ENCODE data around the gene PNCK. TPM values are rescaled to one million over a fixed set of nuclear protein-coding genes. Genes with fewer than 3 reads are reported as not detected.

PNCK gene
- total RNA-seq, 1 donor from 2014 or later, result 1.1 TPM

DNA sequence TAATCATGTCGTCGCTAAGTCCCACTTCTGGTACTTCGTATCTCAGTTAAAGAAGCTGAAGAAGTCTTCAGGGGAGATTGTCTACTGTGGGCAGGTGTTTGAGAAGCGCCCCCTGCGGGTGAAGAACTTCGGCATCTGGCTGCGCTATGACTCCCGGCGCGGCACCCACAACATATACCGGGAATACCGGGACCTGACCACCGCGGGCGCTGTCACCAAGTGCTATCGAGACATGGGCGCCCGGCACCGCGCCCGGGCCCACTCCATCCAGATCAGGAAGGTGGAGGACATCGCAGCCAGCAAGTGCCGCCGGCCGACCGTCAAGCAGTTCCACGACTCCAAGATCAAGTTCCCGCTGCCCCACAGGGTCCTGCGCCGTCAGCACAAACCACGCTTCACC, 11.3 kb downstream of the PNCK start:
- Histone ChIP-seq H3K9ac (ENCODE audit: low read length) (no peak overlapping the region), H3K9me3 (ENCODE audit: insufficient read depth, low read depth, low read length) (no peaks in the 10 kb centered on the region), H3K79me2 (ENCODE audit: insufficient read depth, low read length) (no peaks in the 10 kb centered on the region), H4K20me1 (ENCODE audit: insufficient read depth, low read length) (no peaks in the 10 kb centered on the region), H3K27me3 (ENCODE audit: insufficient read depth, low read length) (peaks cover 10% of the 10 kb centered on the region), H3K4me3 (ENCODE audit: insufficient read depth, low read depth, low read length) (no peak overlapping the region), H3K4me2 (ENCODE audit: low read length) (peak overlapping the region; percentile 15), H3K4me1 (ENCODE audit: insufficient read depth, low read length) (no peaks in the 10 kb centered on the region), H2AFZ (ENCODE audit: low read depth, low read length) (no peak overlapping the region), H3K36me3 (ENCODE audit: insufficient read depth, low read length) (no peaks in the 10 kb centered on the region), H3K27ac (ENCODE audit: low read depth, low read length) (no peak overlapping the region)
- DNase-seq (ENCODE audit: low read depth) (no peak), FAIRE-seq (no peak)
- H3K27ac Mint-ChIP-seq (ENCODE audit: unreplicated experiment), result no peak overlapping the region
- TF ChIP-seq CTCF (IDR thresholded peaks at IDR 0.05; ENCODE audit: insufficient read depth, low read depth, low read length) (no peak), EZH2 (IDR thresholded peaks at IDR 0.05; ENCODE audit: insufficient read depth, low read length) (peak; percentile 38)
- H3K27me3 Mint-ChIP-seq (ENCODE audit: low read depth, unreplicated experiment), result peaks cover 35% of the 10 kb centered on the region
- peaks cover 3% of the 10 kb centered on the region for H3K9me3 Mint-ChIP-seq (ENCODE audit: unreplicated experiment)
- no peaks in the 10 kb centered on the region for H3K36me3 Mint-ChIP-seq (ENCODE audit: low read depth, unreplicated experiment)
- H3K4me1 Mint-ChIP-seq (ENCODE audit: low read depth, unreplicated experiment), result no peaks in the 10 kb centered on the region
- no peak overlapping the region for H3K4me3 Mint-ChIP-seq (ENCODE audit: unreplicated experiment)

GRCh38 chrX:153659268-153659667, 14.3 kb downstream of the PNCK start:
- Mint-ChIP-seq H3K9me3 (ENCODE audit: unreplicated experiment) (peaks cover 3% of the 10 kb centered on the region), H3K36me3 (ENCODE audit: low read depth, unreplicated experiment) (no peaks in the 10 kb centered on the region), H3K4me3 (ENCODE audit: unreplicated experiment) (no peak overlapping the region), H3K4me1 (ENCODE audit: low read depth, unreplicated experiment) (no peaks in the 10 kb centered on the region), H3K27me3 (ENCODE audit: low read depth, unreplicated experiment) (peaks cover 21% of the 10 kb centered on the region), H3K27ac (ENCODE audit: unreplicated experiment) (no peak overlapping the region)
- peaks cover 7% of the 10 kb centered on the region for H3K27me3 ChIP-seq (ENCODE audit: insufficient read depth, low read length)
- no peaks in the 10 kb centered on the region for H4K20me1 ChIP-seq (ENCODE audit: insufficient read depth, low read length)
- H3K27ac ChIP-seq (ENCODE audit: low read depth, low read length), result no peak overlapping the region
- no peaks in the 10 kb centered on the region for H3K4me1 ChIP-seq (ENCODE audit: insufficient read depth, low read length)
- H3K4me3 ChIP-seq (ENCODE audit: insufficient read depth, low read depth, low read length), result no peak overlapping the region
- H3K9ac ChIP-seq (ENCODE audit: low read length), result no peak overlapping the region
- no peak for TF ChIP-seq EZH2 (IDR thresholded peaks at IDR 0.05; ENCODE audit: insufficient read depth, low read length)
- TF ChIP-seq CTCF (IDR thresholded peaks at IDR 0.05; ENCODE audit: insufficient read depth, low read depth, low read length), result no peak
- no peak for DNase-seq (ENCODE audit: low read depth)
- H3K4me2 ChIP-seq (ENCODE audit: low read length), result no peak overlapping the region
- no peak for FAIRE-seq
- H3K36me3 ChIP-seq (ENCODE audit: insufficient read depth, low read length), result no peaks in the 10 kb centered on the region
- no peak overlapping the region for H2AFZ ChIP-seq (ENCODE audit: low read depth, low read length)
- no peaks in the 10 kb centered on the region for H3K79me2 ChIP-seq (ENCODE audit: insufficient read depth, low read length)
- H3K9me3 ChIP-seq (ENCODE audit: insufficient read depth, low read depth, low read length), result no peaks in the 10 kb centered on the region

DNA sequence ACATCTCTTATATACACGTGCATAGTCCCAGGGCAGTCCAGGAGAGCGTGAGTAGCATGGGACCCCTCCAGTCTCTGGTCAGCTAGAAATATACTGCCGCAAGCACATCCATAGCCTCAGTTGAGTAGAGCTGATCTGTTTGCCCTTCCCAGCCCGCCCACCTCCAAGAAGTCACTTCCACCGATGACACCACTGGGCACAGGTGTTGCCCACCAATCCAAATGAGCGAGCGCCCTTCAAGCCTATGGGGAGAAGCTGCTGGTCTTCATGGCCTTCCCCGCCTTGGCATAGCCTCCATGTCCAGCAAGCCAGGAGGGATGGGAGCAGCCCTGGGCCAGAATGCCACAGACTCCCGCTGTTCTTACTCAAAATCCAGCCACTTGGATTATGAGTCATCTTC, 16.5 kb downstream of the PNCK start:
- Mint-ChIP-seq H3K27me3 (ENCODE audit: low read depth, unreplicated experiment) (peaks cover 16% of the 10 kb centered on the region), H3K4me1 (ENCODE audit: low read depth, unreplicated experiment) (no peaks in the 10 kb centered on the region), H3K4me3 (ENCODE audit: unreplicated experiment) (no peak overlapping the region), H3K9me3 (ENCODE audit: unreplicated experiment) (peaks cover 3% of the 10 kb centered on the region), H3K36me3 (ENCODE audit: low read depth, unreplicated experiment) (no peaks in the 10 kb centered on the region), H3K27ac (ENCODE audit: unreplicated experiment) (no peak overlapping the region)
- H3K36me3 ChIP-seq (ENCODE audit: insufficient read depth, low read length), result no peaks in the 10 kb centered on the region
- peaks cover 6% of the 10 kb centered on the region for H3K27me3 ChIP-seq (ENCODE audit: insufficient read depth, low read length)
- H3K9me3 ChIP-seq (ENCODE audit: insufficient read depth, low read depth, low read length), result no peaks in the 10 kb centered on the region
- no peak overlapping the region for H3K27ac ChIP-seq (ENCODE audit: low read depth, low read length)
- no peaks in the 10 kb centered on the region for H3K4me1 ChIP-seq (ENCODE audit: insufficient read depth, low read length)
- TF ChIP-seq EZH2 (IDR thresholded peaks at IDR 0.05; ENCODE audit: insufficient read depth, low read length) (no peak), CTCF (IDR thresholded peaks at IDR 0.05; ENCODE audit: insufficient read depth, low read depth, low read length) (no peak)
- no peak overlapping the region for H3K4me2 ChIP-seq (ENCODE audit: low read length)
- DNase-seq (ENCODE audit: low read depth) (no peak), FAIRE-seq (no peak)
- H2AFZ ChIP-seq (ENCODE audit: low read depth, low read length), result no peak overlapping the region
- H3K79me2 ChIP-seq (ENCODE audit: insufficient read depth, low read length), result no peaks in the 10 kb centered on the region
- H3K4me3 ChIP-seq (ENCODE audit: insufficient read depth, low read depth, low read length), result no peak overlapping the region
- no peak overlapping the region for H3K9ac ChIP-seq (ENCODE audit: low read length)
- no peaks in the 10 kb centered on the region for H4K20me1 ChIP-seq (ENCODE audit: insufficient read depth, low read length)
